ENCODE results near the gene CLEC2B. TPM values are rescaled to one million over a fixed set of nuclear protein-coding genes. Genes with fewer than 3 reads are reported as not detected.

Gene CLEC2B
- total and polyA plus RNA-seq, 4 donors = 2.9 to 4.2 (median 3.1) TPM

GRCh38 chr12:9820281-9820930 is 48.7 kb downstream of the CLEC2B start:
- TF ChIP-seq RAD21 (IDR thresholded peaks at IDR 0.05) (no peak), FOXA1 (IDR thresholded peaks at IDR 0.05) (no peak), HNF4A (conservative IDR thresholded peaks at IDR 0.05) (no peak), MAX (IDR thresholded peaks at IDR 0.05) (no peak), TAF1 (conservative IDR thresholded peaks at IDR 0.05) (no peak), HNF4G (IDR thresholded peaks at IDR 0.05) (no peak), NR2F2 (IDR thresholded peaks at IDR 0.05) (no peak), EGR1 (IDR thresholded peaks at IDR 0.05; ENCODE audit: low read depth in 2 of 2) (no peak), SP1 (IDR thresholded peaks at IDR 0.05) (no peak), FOXA2 (IDR thresholded peaks at IDR 0.05) (no peak), ATF3 (IDR thresholded peaks at IDR 0.05) (no peak), ZBTB33 (IDR thresholded peaks at IDR 0.05) (no peak), REST (IDR thresholded peaks at IDR 0.05) (no peak), JUND (IDR thresholded peaks at IDR 0.05) (no peak), RXRA (IDR thresholded peaks at IDR 0.05) (no peak), YY1 (IDR thresholded peaks at IDR 0.05) (no peak), GABPA (IDR thresholded peaks at IDR 0.05 in 1 of 2, conservative IDR thresholded peaks at IDR 0.05 in 1 of 2) (no peak), CTCF (IDR thresholded peaks at IDR 0.05; ENCODE audit: low read depth, low read length, missing input control) (no peak)
- WGBS = 89% methylated on average over 9 of the region's 9 CpGs
- Histone ChIP-seq H3K36me3 (ENCODE audit: control insufficient read depth in 4 of 4, insufficient read depth in 3 of 4, low read depth in 1 of 4, low read length in 3 of 4) (no peaks in the 10 kb centered on the region), H3K9me3 (ENCODE audit: control insufficient read depth in 4 of 4, low read length in 3 of 4) (no peaks in the 10 kb centered on the region), H3K9ac (ENCODE audit: low read depth in 1 of 2, low read length in 2 of 2) (no peak overlapping the region), H3K27me3 (ENCODE audit: control insufficient read depth in 4 of 4, insufficient read depth in 4 of 4, low read length in 3 of 4) (no peaks in the 10 kb centered on the region), H3K27ac (ENCODE audit: low read depth in 1 of 2, low read length in 2 of 2) (no peak overlapping the region), H3K4me3 (ENCODE audit: low read depth in 1 of 3, low read length in 3 of 3) (no peak overlapping the region), H3K4me1 (ENCODE audit: control insufficient read depth in 4 of 4, insufficient read depth in 4 of 4, low read length in 3 of 4) (no peaks in the 10 kb centered on the region)
- DNase-seq (ENCODE audit: low spot score) = no peak
